ENCODE results near the gene MYT1.
"Not testable (repeated sequence)": the region's sequence is repeated elsewhere in the genome, so short reads cannot be mapped to it uniquely, and the experiment has no call there.

MYT1 gene

GRCh38 chr20:64164123-64164836 is at the start of gene MYT1:
Gene MYT1, plus strand, starts transcription at chr20:64164452. Its CDS starts 34,410 bp downstream, at chr20:64198862.
- no peak for DNase-seq

DNA sequence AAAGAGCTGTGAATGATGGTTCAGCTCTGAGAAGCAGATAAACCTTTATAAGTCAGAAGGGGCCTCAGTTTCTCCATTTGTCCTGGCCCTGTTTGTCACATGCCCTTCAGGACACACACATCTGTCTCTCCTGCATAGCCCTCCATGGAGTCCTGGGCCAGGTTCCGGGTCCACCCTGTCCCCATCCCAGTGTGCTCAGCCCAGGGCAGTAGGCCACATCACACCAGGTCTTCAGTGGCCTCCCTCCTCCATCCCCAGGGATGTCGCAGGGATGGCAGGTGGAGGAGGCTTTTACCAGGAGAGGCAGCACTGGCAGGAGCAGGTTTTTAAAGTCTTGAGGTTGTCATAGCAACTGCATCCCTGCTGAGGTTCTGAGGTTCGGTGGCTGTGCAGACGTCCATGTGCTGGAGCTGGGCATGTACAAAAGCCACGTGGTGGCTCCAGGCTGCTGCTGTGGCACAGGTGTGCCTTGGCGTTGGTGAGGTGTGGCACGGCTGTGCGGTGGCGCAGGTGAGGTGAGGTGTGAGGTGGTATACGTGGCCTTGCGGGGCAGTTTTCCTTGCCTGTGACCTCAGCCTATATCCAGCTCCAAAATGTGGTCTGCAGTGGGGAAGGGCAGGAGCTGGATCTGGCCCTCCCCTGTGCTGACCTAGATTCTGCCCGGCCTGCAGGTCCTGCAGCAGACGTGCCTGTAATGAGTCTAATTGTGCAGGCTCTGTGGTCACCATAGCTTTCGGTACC is 48.9 kb upstream of the MYT1 start:
- no peak for DNase-seq

GRCh38 chr20:64116016-64116415 is 48.2 kb upstream of the MYT1 start:
- no peak for DNase-seq

DNA sequence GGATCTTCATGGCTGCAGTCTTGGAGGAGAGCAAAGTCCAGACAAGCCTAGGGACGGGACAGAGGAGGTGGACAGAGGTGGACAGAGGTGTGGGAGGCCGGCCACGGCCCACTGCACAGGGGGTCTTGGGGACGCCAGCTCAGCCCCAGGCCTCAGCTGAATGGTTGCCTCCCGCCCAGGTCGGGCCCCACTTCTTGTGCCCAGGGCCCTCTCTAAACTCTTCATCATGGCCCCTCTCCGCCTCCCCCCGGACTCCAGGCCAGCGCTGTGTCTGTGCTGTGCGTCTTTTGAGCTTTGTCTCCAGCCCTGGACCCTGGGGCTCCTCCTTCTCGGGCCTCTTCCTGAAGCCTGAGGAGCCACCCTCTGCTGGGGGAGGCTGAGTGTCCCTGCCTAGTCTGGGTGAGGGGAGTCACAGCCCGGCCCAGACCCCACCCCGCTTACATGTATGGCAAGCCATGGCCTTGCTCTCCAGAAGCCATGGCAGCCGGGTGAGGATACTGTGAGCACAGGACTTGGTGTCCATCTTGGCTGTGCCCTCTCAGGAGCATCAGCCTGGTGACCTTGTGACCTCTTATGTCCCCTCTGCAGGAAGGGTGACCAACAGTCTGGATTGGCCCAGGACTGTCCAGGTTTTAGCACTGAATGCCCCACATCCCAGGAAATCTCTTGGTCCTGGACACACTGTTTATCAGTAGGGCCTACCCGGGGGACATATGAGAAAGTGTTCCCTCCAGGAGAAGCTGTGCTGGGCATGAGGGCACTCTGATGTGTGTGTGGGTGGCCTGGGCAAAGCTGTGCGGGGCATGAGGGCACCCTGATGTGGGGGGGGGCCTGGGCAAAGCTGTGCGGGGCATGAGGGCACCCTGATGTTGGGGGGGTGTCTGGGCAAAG is 47.5 kb upstream of the MYT1 start:
- no peak for DNase-seq

- DNase-seq: not testable (repeated sequence)
These were observed 46.8 kb upstream of the MYT1 start for GRCh38 chr20:64117432-64117777.

DNA sequence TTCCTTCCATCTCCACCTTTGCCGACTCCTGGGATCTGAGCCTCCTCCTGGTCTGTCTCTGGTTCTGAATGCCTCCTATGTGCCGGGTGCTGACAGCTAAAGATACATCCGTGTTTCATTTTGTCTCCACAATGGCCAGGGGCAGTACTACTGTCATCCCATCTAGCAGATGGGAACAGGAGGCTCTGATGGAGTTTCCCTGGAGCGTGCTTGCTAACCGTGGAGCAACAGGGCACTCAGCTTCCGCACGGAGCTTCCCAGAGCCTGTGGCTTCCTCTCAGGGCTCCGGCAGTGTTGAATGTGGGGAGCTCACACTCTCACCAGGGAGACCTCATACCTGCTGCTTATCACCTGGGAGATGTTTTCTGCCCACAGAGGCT is 45.0 kb upstream of the MYT1 start:
- DNase-seq: no peak

DNA sequence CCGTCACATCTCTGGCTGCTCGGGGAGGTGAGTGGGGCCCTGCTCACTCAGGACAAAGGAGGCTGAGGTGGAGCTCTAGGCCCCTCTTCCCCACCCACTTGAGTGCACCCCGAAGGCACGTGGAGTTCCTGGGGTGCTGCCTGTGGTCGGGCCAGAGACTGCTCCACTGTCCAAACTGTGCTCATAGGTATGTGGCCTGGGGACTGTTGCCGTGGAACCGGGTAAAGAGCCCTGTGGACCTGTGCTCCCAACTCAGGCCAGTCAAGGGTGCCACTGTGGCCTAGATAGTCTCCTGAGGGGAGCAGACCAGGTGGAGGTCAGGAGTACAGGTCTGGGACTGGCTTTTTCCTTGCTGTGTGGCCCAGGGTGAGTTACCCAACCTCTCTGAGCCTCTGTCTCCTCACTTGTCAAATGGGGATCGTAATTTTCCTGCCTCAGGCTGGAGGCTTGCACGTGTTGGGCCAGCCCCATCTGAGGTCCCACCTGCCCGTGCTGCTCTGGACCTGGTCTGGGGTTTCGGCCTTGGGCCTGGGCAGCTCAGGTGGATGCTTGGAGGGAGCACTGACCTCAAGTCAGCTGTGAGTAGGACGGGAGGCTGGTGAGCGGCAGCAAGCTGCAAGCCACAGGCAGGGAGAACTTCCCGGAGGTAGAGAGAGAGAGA is 44.4 kb upstream of the MYT1 start:
- no peak for DNase-seq

GRCh38 chr20:64121586-64121985 is 42.7 kb upstream of the MYT1 start:
- DNase-seq: no peak

GRCh38 chr20:64122927-64123326 is 41.3 kb upstream of the MYT1 start:
- not testable (repeated sequence) for DNase-seq

DNA sequence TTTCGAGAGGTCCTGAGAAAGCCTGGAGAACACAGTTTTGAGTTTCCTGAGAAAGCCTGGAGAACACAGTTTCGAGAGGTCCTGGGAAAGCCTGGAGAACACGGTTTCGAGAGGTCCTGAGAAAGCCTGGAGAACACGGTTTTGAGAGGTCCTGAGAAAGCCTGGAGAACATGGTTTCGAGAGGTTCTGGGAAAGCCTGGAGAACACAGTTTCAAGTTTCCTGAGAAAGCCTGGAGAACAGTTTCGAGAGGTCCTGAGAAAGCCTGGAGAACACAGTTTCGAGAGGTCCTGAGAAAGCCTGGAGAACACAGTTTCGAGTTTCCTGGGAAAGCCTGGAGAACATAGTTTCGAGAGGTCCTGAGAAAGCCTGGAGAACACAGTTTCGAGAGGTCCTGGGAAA is 40.7 kb upstream of the MYT1 start:
- not testable (repeated sequence) for DNase-seq

DNA sequence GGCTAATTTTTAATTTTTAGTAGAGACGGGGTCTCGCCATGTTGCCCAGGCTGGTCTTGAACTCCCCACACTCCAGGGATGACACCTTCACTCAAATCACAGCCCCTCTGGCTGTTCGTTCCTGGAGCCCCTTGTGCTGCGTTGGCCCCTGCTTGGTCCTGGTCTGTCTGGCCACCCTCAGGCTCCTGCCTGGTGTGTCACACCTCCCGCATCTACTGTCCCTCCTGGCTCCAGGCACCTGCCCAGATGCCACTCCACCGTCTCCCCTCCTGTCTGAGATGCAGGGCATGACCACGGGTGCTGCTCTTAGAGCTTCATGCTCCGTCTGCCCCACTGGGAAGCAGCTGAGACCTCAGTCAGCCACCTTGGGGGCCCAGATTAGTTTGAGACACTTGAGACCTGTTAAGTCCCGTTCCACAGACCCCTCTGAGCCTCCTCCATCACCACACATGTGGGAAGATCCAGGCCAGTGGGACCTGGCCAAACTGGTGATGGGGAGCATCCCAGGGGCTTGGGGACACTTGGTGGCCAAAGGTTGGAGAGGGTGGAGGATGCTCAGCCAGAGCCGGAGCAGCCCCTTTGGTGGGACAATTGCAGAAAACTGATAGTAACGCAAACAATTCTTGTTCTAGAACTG is 35.0 kb upstream of the MYT1 start:
- no peak for DNase-seq

GRCh38 chr20:64130271-64130670 is 34.0 kb upstream of the MYT1 start:
- no peak for DNase-seq

- no peak for DNase-seq
These were observed 33.4 kb upstream of the MYT1 start for GRCh38 chr20:64130876-64131275.

DNA sequence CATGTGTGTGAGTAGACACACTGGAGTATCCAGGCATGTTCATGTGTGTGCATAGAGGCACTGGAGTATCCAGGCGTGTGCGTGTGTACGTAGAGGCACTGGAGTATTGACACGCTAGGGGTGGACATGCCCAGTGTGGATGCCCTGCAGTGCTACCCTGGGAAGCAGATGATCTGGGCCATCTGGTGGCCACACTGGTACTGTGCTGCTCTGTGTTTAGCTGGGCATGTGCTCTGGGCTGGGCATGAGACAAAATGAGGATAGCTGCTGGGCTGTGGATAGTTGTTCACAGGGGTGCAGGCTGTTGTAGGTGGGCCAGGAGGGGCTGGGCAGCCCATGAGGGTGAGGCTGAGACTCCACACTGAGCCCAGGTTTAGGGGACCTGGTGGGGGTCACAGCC is 32.8 kb upstream of the MYT1 start:
- no peak for DNase-seq

- DNase-seq: no peak
These were observed 30.3 kb upstream of the MYT1 start for GRCh38 chr20:64133951-64134407.

DNA sequence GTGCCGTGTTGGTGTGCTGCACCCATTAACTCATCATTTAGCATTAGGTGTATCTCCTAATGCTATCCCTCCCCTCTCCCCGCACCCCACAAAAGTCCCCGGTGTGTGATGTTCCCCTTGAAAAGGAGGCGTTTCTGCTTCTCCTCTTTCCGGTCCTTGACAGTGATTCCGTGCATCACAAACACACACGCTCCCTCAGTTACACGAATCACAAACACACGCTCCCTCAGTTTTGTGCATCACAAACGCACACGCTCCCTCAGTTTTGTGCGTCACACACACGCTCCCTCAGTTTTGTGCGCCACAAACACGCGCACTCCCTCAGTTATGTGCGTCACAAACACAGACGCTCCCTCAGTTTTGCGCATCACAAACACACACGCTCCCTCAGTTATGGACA is 29.5 kb upstream of the MYT1 start:
- not testable (repeated sequence) for DNase-seq

DNA sequence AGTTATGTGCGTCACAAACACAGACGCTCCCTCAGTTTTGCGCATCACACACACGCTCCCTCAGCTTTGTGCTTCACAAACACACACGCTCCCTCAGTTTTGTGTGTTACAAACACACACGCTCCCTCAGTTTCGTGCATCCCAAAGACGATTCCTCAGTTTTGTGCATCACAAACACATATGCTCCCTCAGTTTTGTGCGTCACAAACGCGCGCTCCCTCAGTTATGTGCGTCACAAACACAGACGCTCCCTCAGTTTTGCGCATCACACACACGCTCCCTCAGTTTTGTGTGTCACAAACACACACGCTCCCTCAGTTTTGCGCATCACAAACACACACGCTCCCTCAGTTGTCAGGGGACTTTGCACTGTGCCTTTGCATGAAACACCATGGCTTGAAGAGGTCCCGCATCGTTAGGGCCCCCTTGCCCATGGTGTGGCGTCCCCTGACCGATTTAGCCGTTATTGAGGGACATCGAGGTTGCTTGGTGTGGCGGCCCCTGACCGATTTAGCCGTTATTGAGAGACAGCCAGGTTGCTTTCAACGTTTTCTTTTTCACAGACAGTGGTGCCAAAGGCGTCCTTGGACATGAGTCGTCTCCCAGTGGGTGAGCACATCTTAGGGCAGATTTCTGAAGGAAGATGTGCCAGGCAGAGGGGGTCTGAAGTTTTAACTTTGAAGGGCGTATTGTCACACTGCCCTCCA is 28.1 kb upstream of the MYT1 start:
- DNase-seq: no peak

DNA sequence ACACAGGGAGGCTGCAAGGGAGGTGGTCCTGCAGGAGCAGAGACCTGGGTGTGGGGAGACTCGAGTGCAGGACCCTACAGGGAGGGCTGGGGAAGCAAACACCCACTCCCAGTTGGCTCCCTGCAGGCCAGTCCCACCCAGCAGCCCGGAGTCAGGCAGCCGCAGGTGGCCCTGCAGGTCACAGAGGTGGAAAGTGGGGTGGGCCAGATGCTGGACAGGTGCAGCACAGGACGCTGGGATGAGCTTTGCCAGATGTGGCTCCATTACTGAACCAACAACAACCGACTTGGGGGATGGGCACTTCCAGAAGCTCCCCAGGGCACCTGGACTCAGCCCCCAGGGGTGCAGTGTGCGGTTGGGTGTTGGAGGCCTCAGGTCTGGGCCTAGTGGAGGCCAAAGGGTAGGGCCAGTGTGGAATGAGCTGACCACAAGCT is 26.6 kb upstream of the MYT1 start:
- DNase-seq: no peak

- DNase-seq: no peak
These were observed 25.9 kb upstream of the MYT1 start for GRCh38 chr20:64138276-64138815.

DNA sequence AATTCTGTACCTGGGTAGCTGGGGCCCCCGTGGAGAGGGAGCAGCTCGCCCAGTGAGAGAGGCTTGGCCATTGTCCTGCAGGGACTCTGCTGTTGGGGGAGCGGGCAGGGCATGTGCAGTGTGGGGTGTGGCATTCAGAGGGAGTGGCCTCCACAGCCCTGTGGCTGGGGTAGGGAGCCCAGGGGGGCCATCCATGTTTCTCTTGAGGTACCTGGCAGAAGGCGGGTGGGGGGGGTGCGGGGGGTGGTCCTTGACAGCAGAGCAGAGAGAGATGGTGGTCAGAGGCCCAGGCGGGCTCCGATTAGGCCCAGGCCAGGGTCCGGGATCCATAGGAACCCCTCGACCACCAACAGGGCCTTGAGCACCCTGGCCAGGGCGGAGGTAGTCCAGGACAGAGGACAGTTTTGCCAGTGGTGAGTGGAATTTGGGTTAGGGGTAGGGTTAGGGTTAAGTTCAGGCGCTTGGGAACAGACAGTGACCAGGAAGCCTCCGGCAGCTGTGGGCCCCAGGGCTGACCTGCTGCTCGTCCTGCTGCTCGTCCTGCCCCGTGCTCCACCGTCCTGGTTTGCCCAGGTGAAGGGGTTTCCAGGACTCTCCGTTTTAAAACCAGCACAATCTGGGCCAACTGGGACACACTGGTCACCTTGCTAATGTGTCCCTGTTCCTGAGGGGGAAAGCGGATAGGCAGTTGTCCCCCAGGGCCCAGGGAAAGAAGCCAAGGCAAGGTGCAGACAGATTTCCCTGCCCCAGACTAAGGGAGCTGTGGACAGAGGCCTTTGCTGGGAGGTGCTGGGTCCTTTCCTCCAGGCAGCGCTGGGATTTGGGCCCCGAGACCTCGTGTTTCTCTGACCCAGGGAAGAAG is 24.8 kb upstream of the MYT1 start:
- DNase-seq: no peak
